Nucleus accumbens (tissue), 56 donors: Measurements from ENCODE around the gene SCN1A.
"Not testable (repeated sequence)": the region's sequence is repeated elsewhere in the genome, so short reads cannot be mapped to it uniquely, and the experiment has no call there.

ENCODE experiments used
- DNase-seq, 56 donors: peaks; one replicate each; lab custom pipeline; 2025; lab: John Stamatoyannopoulos, UW

SCN1A gene

GRCh38 chr2:166127217-166128155 is at the start of gene SCN1A:
Gene SCN1A, minus strand, starts transcription at chr2:166128020. Its CDS starts 54,399 bp downstream, at chr2:166073621.
- peak in 30 of 56 donors; percentile 4 to 52 (median 18) for DNase-seq

DNA sequence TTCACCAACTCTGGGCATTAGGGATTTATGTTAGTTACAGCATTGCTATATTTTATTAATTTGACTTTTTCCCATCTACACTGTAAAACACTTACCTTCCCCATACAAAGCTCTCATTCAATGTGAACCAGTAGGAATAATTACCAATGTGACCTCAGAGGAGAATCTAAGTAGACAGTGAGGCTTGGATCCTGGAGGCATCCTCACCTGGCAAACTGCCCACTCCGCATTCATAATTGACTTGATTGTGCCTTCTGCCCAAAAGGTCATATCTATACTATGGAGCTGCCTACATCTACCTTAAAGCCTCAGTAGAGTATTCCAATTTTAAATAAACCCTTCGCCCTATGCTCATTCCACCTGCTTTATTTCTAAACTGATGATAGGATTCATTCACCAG is 45.4 kb upstream of the SCN1A start:
- DNase-seq: no peak

- no peak for DNase-seq
Observed at GRCh38 chr2:166171216-166171615, 43.4 kb upstream of the SCN1A start.

DNA sequence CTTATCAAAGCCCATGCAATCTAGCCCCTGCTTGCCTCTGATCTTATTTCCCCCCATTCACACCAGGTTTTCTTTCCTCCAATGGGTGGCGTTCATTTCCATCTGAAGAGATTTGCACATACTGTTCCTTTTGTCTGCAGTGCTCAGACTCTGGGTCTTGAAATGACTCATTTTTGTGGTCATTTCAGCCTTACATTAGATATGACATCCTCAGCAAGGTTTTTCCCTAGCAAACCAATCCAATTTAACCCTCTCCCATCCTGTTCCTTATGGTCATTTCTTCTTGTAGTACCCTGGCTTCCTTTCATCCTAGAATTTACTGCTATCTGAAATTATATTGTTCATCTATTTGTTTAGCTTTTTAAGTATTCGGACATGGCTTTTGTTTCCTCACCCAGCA is 42.5 kb upstream of the SCN1A start:
- DNase-seq: no peak

GRCh38 chr2:166167449-166167848 is 39.6 kb upstream of the SCN1A start:
- no peak for DNase-seq

- no peak for DNase-seq
Observed at GRCh38 chr2:166163775-166164174, 36.0 kb upstream of the SCN1A start.

- no peak for DNase-seq
Observed at GRCh38 chr2:166158546-166158945, 30.7 kb upstream of the SCN1A start.

- no peak for DNase-seq
Observed at GRCh38 chr2:166157578-166157977, 29.8 kb upstream of the SCN1A start.

DNA sequence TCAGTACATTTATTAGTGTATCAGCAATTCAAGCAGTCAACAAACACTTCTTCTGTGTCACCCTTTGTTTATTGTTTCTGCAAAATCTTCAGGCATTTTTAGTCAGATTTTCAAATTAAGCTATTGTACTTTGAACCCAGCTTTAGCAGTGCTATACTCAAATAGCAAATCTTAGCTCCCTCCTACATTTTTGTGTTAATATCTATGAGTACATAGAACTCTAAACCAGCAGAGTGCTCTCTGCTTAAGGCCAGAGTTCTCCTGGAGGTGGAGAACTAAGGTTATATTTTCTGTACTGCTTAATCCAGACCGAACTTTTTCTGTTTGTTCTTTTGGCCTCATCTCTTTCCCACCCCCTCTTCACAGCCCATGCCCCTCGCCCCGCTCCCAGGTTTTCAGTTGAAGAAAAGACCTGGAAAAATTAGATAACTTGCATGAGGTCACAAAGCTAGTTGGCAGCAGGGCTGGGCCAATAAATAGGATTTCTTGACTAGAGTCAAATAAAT is 29.2 kb upstream of the SCN1A start:
- no peak for DNase-seq

DNA sequence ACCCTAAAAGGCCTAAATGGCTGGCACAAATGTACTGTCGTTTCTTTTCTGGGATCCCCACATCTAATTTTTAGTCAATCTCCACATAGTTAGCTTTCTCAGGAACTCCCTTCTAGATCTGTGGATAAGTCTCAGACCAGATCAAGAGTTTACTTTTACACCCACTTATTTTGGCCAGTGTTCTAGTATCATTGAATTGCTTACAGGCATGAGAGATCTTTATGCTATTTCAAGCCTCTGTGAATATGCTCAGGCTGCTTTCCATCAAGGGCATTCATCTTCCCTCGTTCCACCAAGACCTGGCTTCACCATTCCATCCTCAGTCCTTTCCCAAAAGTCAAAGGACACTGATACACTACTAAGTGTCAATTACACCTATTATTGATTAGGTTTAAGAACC is 27.8 kb upstream of the SCN1A start:
- no peak for DNase-seq

GRCh38 chr2:166154685-166155338 is 27.0 kb upstream of the SCN1A start:
- no peak for DNase-seq

DNA sequence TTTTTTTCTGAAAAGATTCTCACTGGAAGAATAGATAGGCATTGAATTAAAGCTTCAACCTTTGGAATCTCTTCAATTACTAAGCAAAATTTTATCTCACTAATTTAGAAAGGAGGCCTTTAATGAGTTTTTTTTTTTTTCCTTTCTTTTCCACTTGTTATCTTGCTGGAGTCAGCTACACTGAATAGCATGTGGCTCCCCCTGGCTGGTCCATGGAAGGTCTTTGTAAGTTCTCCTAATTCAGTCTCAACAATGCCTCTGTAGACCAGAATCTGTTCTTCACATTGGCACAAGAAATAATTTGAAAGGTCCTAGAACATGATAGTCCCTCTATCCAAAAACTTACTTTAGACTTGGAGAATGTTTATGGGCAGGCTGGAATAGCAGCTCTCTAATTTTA is 24.2 kb upstream of the SCN1A start:
- DNase-seq: no peak

DNA sequence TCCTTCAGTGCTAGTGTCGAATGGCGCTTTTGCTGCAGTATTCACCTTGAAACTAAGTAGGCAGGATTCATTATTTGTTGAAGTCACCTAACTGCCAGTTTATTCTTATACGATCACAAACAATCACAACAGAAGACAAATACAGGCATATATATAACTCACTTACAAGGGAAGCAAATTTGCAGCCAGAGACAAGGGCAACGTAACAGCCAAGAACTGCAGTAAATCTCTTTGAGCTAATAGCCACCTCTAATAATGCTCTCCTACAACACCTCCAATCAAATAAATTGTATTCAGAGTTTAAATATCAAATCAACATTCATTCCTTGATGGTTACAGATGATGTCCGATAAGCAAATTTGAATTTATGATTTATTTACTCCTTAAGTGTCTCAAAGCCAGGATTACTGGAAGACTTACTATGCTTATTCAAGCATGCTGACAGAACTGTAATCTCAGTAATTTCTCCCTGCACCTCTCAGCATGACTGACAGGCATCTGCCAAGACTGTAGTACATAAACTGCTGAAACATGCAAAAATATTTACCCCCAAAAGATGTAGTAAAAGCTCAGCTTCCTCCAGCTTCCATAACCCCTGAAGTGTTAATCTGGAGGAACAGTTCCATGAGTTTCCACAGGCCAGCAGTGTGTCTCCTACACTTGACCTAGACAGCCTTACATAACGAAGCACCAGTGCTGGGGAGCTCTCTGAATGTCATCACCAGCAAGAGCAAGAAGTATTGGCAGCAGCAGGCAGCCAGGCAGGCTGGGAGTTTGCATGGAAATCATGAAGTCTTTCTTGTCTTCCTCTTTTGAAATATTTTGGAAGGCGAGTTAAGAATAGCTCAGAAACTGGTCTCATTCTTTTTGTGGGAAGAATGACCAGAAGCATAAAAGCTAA is 20.9 kb upstream of the SCN1A start:
- DNase-seq: peak in 2 of 56 donors; percentile 1 to 3

DNA sequence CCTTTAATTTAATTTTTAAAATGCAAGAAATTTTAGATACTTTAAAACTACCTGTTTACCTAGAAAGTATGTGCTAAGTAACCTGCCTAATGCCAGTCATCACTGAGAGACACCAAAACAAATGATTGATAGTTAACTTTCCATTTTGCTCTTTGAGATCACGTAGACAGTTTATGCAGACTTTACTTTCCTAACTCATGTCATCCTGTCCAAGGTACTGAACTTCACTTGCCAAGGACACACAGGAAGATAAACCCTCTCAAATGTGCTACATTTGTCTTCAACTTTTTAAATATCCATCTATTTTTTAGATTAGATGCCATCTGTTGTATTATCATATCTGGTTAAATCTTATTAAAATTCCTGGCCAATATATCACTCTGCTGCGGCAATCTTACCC is 20.1 kb upstream of the SCN1A start:
- no peak for DNase-seq

GRCh38 chr2:166144071-166144470 is 16.3 kb upstream of the SCN1A start:
- no peak for DNase-seq

DNA sequence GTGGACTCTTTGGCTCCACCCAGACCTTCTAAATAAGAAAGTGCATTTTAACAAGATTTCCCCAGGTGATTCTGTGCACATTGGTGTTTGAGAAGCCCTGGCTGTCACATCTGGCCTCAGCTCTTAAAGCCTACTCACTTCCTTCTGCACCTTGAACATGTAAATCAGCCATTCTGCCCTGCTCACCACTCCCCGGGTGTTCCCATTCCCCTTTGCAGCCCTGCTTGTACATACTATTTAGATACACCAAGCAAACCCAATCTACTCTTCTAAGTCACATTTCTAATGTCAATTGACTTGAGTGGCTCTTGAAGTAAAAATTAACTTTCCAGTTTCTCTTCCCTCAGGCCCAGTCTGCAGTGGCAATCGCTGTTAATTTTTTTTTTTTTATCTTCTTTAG is 13.1 kb upstream of the SCN1A start:
- no peak for DNase-seq

DNA sequence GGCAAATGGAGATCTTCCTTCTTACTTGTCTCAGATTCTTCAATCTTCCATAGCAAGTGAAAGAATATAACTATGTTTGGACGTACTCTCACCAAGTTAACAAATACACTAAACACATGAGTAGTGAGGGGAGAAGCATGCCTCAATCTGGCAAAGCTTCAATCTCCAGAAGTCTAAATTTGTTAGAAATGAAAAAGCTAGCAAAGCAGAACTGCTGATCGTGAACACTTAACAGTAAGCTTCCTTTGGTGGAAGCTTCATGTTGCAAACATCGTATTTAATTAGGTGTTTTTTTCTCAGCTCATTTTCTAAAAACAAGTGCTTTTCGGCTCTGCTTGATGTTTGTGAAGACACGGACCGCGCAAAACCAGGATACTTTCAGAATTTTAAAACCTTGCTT is 12.7 kb upstream of the SCN1A start:
- no peak for DNase-seq

DNA sequence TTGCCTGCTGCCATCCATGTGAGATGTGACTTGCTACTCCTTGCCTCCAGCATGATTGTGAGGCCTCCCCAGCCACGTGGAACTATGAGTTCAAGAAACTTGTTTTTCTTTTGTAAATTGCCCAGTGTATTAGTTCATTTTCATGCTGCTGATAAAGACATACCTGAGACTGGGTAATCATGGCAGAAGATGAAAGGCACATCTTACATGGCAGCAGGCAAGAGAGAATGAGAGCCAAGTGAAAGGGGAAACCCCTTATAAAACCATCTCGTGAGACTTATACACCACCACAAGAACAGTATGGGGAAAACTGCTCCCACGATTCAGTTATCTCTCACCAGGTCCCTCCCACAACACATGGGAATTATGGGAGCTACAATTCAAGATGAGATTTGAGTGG is 11.7 kb upstream of the SCN1A start:
- not testable (repeated sequence) for DNase-seq

DNA sequence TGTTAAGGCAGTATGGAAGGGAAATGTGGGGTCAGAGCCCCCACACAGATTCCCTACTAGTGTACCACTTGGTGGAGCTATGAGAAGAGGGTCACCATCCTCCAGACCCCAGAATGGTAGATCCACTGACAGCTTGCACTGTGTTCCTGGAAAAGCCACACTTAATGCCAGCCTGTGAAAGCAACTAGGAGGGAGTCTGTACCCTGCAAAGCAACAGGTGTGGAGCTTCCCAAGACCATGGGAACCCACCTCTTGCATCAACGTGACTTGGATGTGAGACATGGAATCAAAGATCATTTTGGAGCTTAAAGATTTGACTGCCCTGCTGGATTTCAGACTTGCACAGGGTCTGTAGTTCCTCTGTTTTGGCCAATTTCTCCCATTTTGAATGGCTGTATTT is 10.8 kb upstream of the SCN1A start:
- DNase-seq: no peak

- no peak for DNase-seq
Observed at GRCh38 chr2:166138144-166138543, 10.3 kb upstream of the SCN1A start.

- DNase-seq: no peak
Observed at GRCh38 chr2:166137331-166137730, 9.5 kb upstream of the SCN1A start.
